SU-DHL-6 (cell line): ENCODE measurements around the gene ERN1.

Source experiments
- EZH2phosphoT487 ChIP-seq: fragments of 200-600 bp; sonication (generic), shearing (Covaris generic); conservative IDR thresholded peaks from 2 replicates; pipeline ENCODE4 v1.6.1; 2018; ENCODE audit warnings: mild to moderate bottlenecking, antibody characterized with exemption, low read length, moderate library complexity, mixed read lengths
- TF ChIP-seq, protein P1 (sequence below): fragments of 200-600 bp; sonication (generic); IDR thresholded peaks from one replicate; pipeline ENCODE4 v1.5.1; 2017; ENCODE audit warnings: antibody characterized with exemption, mild to moderate bottlenecking, low read length, moderate library complexity; ENCODE audit not compliant: insufficient read depth, poor library complexity, severe bottlenecking

DNA sequence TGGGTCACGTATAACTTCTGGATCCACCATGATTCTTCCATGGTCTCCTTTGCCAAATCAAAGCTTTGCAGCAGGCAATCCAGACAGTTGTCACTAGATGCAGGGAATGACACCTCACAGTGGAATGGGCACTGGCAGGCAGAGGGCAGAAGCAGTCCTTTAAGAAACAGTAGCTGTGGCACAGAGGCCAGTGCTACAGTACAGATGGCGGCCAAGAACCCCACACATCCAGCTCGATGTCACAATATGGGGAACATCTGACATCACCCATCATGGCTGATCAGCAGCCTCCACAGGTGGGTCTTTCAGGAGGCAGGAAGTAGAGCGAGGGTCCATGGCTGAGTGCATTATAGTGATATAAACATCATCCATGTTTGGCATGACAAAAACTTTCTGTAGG lies 18.8 kb upstream of the ERN1 start:
- TF ChIP-seq, protein P1, sequence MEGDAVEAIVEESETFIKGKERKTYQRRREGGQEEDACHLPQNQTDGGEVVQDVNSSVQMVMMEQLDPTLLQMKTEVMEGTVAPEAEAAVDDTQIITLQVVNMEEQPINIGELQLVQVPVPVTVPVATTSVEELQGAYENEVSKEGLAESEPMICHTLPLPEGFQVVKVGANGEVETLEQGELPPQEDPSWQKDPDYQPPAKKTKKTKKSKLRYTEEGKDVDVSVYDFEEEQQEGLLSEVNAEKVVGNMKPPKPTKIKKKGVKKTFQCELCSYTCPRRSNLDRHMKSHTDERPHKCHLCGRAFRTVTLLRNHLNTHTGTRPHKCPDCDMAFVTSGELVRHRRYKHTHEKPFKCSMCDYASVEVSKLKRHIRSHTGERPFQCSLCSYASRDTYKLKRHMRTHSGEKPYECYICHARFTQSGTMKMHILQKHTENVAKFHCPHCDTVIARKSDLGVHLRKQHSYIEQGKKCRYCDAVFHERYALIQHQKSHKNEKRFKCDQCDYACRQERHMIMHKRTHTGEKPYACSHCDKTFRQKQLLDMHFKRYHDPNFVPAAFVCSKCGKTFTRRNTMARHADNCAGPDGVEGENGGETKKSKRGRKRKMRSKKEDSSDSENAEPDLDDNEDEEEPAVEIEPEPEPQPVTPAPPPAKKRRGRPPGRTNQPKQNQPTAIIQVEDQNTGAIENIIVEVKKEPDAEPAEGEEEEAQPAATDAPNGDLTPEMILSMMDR, result no peak
- no peak for TF ChIP-seq EZH2phosphoT487
